HepG2 (cell line): ENCODE results near the gene ANKRD49. TPM values are rescaled to one million over a fixed set of nuclear protein-coding genes. Genes with fewer than 3 reads are reported as not detected.

ENCODE experiments used
- HIVEP1 ChIP-seq: sonication (generic); formaldehyde crosslinking; IDR thresholded peaks from 2 replicates; pipeline ENCODE4 v1.4.0; 2020; ENCODE audit warnings: mild to moderate bottlenecking, missing genetic modification reagents
- IRF2 ChIP-seq: IDR thresholded peaks from 2 replicates; pipeline ENCODE4 v1.6.1; 2018; ENCODE audit warnings: missing genetic modification reagents, missing compliant biosample characterization
- KDM4B ChIP-seq: sonication (generic); formaldehyde crosslinking; IDR thresholded peaks from 2 replicates; pipeline ENCODE4 v1.4.0; 2020; ENCODE audit warnings: missing genetic modification reagents
- MTF1 ChIP-seq: sonication (generic); formaldehyde crosslinking; IDR thresholded peaks from 2 replicates; pipeline ENCODE4 v1.5.0; 2020; ENCODE audit warnings: missing genetic modification reagents
- NAIF1 ChIP-seq: sonication (generic); formaldehyde crosslinking; IDR thresholded peaks from 2 replicates; pipeline ENCODE4 v1.5.0; 2020; ENCODE audit warnings: mild to moderate bottlenecking, missing genetic modification reagents, borderline replicate concordance
- PRPF4 ChIP-seq: fragments of 200-400 bp; formaldehyde crosslinking; IDR thresholded peaks from 2 replicates; pipeline ENCODE4 v1.6.1; 2016; ENCODE audit warnings: low read length, low read depth; ENCODE audit not compliant: poor library complexity, severe bottlenecking
- SETDB1 ChIP-seq: sonication (generic); formaldehyde crosslinking; IDR thresholded peaks from 2 replicates; pipeline ENCODE4 v1.5.1; 2020; ENCODE audit warnings: missing genetic modification reagents, mild to moderate bottlenecking, borderline replicate concordance
- SIX1 ChIP-seq: sonication (generic); formaldehyde crosslinking; IDR thresholded peaks from 2 replicates; pipeline ENCODE4 v1.4.0; 2020; ENCODE audit warnings: missing genetic modification reagents, borderline replicate concordance
- SMARCE1 ChIP-seq: fragments of 450-650 bp; IDR thresholded peaks from 2 replicates; pipeline ENCODE4 v1.6.1; 2017; ENCODE audit warnings: borderline replicate concordance
- U2AF2 ChIP-seq: fragments of 200-400 bp; formaldehyde crosslinking; IDR thresholded peaks from 2 replicates; pipeline ENCODE4 v1.6.1; 2017; ENCODE audit warnings: low read depth, mild to moderate bottlenecking, low read length
- ZNF343 ChIP-seq: sonication (generic); formaldehyde crosslinking; IDR thresholded peaks from 2 replicates; pipeline ENCODE4 v1.4.0; 2020; ENCODE audit warnings: mild to moderate bottlenecking, missing genetic modification reagents
- ZNF430 ChIP-seq: sonication (generic); formaldehyde crosslinking; IDR thresholded peaks from 2 replicates; pipeline ENCODE4 v1.9.0; 2021; ENCODE audit warnings: mild to moderate bottlenecking, missing genetic modification reagents
- ZNF724P ChIP-seq: sonication (generic); formaldehyde crosslinking; IDR thresholded peaks from 2 replicates; pipeline ENCODE4 v1.8.0; 2022; ENCODE audit warnings: missing genetic modification reagents, borderline replicate concordance
- polyA plus RNA-seq, 8 experiments: library from polyadenylated mRNA; depleted of rRNA in 3 of 8; stranded (reverse) in 7 of 8; unstranded in 1 of 8; fragments of >200 nt; fragmentation: Illumina TruSeq in 4 of 8; extraction: Trizol in 4 of 8; gene quantifications; 2 replicates each; pipeline versions ENCODE4 v1.2.1 to v1.2.3, GENCODE V29; 2011 to 2016; ENCODE audit warnings: low read depth in 4 of 8, missing spikeins in 1 of 8, mixed read lengths in 1 of 8; ENCODE audit not compliant: insufficient read depth in 1 of 8
- total RNA-seq, 5 experiments: library from RNA; depleted of rRNA; stranded (reverse); fragments of >200 nt; fragmentation: Illumina TruSeq; extraction: Trizol; gene quantifications; 2 replicates each; pipeline ENCODE4 v1.2.3, GENCODE V29; 2016; ENCODE audit warnings: low read depth in 1 of 5
- TF ChIP-seq, protein P1 (sequence below): sonication (generic); formaldehyde crosslinking; IDR thresholded peaks from 2 replicates; pipeline ENCODE4 v1.9.0; 2021; ENCODE audit warnings: missing genetic modification reagents, borderline replicate concordance
- TF ChIP-seq, protein P2 (sequence below): sonication (generic); formaldehyde crosslinking; conservative IDR thresholded peaks from 2 replicates; pipeline ENCODE4 v1.8.1; 2023; ENCODE audit warnings: missing genetic modification reagents
- TF ChIP-seq, protein P3 (sequence below): sonication (generic); formaldehyde crosslinking; IDR thresholded peaks from 2 replicates; pipeline ENCODE4 v1.8.0; 2022; ENCODE audit warnings: mild to moderate bottlenecking, missing genetic modification reagents, moderate library complexity
- TF ChIP-seq, protein P4 (sequence below): sonication (generic); formaldehyde crosslinking; IDR thresholded peaks from 2 replicates; pipeline ENCODE4 v1.4.0; 2020; ENCODE audit warnings: missing genetic modification reagents, borderline replicate concordance
- TF ChIP-seq, protein P5 (sequence below): sonication (generic); formaldehyde crosslinking; IDR thresholded peaks from 2 replicates; pipeline ENCODE4 v1.9.0; 2021; ENCODE audit warnings: missing genetic modification reagents, borderline replicate concordance
- TF ChIP-seq, protein P6 (sequence below): sonication (generic); formaldehyde crosslinking; conservative IDR thresholded peaks from 2 replicates; pipeline ENCODE4 v1.4.0; 2020; ENCODE audit warnings: mild to moderate bottlenecking, missing genetic modification reagents, moderate library complexity

The ANKRD49 gene
- total and polyA plus RNA-seq, 2 of the 13 experiments (the other 11 are each of a cell fraction or from before 2014, with no cell fraction given) = 14.2 to 14.3 TPM

DNA sequence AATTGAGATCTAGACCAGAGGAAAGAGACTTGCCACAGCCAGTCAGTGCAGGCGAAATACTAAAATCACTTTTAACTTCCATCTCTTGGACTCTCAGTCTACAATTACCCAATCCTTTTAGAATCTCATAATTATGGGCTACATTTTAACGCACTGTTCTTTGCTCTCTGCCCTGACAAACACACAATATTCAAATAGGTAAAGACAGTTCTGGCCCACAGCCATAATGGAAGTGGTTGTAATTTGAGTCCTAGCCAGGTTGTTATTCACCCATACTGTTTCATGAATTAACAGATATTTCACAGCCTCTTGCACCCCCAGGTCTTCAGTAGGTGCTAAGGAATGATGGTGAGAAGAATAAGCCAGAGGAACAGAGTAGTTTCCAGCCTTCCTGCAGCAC, 19.3 kb downstream of the ANKRD49 start (continued):
- TF ChIP-seq ZNF343 (CRISPR knock-in tag) (no peak), MTF1 (no peak), HIVEP1 (no peak), ZNF724P (no peak), SIX1 (CRISPR knock-in tag) (peak; percentile 42; the same call in 1 of the 2 replicates), IRF2 (CRISPR knock-in tag) (0 out of 2 replicates have a peak, but pooled peaks have one; percentile 16), SETDB1 (CRISPR knock-in tag) (no peak), ZNF430 (CRISPR knock-in tag) (no peak), PRPF4 (no peak), KDM4B (no peak), U2AF2 (no peak), NAIF1 (no peak), SMARCE1 (no peak)
- TF ChIP-seq, protein P1, sequence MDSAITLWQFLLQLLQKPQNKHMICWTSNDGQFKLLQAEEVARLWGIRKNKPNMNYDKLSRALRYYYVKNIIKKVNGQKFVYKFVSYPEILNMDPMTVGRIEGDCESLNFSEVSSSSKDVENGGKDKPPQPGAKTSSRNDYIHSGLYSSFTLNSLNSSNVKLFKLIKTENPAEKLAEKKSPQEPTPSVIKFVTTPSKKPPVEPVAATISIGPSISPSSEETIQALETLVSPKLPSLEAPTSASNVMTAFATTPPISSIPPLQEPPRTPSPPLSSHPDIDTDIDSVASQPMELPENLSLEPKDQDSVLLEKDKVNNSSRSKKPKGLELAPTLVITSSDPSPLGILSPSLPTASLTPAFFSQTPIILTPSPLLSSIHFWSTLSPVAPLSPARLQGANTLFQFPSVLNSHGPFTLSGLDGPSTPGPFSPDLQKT (CRISPR knock-in tag) = no peak
- TF ChIP-seq, protein P2, sequence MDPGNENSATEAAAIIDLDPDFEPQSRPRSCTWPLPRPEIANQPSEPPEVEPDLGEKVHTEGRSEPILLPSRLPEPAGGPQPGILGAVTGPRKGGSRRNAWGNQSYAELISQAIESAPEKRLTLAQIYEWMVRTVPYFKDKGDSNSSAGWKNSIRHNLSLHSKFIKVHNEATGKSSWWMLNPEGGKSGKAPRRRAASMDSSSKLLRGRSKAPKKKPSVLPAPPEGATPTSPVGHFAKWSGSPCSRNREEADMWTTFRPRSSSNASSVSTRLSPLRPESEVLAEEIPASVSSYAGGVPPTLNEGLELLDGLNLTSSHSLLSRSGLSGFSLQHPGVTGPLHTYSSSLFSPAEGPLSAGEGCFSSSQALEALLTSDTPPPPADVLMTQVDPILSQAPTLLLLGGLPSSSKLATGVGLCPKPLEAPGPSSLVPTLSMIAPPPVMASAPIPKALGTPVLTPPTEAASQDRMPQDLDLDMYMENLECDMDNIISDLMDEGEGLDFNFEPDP = no peak
- TF ChIP-seq, protein P3, sequence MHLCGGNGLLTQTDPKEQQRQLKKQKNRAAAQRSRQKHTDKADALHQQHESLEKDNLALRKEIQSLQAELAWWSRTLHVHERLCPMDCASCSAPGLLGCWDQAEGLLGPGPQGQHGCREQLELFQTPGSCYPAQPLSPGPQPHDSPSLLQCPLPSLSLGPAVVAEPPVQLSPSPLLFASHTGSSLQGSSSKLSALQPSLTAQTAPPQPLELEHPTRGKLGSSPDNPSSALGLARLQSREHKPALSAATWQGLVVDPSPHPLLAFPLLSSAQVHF (CRISPR knock-in tag) = no peak
- TF ChIP-seq, protein P4, sequence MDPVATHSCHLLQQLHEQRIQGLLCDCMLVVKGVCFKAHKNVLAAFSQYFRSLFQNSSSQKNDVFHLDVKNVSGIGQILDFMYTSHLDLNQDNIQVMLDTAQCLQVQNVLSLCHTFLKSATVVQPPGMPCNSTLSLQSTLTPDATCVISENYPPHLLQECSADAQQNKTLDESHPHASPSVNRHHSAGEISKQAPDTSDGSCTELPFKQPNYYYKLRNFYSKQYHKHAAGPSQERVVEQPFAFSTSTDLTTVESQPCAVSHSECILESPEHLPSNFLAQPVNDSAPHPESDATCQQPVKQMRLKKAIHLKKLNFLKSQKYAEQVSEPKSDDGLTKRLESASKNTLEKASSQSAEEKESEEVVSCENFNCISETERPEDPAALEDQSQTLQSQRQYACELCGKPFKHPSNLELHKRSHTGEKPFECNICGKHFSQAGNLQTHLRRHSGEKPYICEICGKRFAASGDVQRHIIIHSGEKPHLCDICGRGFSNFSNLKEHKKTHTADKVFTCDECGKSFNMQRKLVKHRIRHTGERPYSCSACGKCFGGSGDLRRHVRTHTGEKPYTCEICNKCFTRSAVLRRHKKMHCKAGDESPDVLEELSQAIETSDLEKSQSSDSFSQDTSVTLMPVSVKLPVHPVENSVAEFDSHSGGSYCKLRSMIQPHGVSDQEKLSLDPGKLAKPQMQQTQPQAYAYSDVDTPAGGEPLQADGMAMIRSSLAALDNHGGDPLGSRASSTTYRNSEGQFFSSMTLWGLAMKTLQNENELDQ (CRISPR knock-in tag) = no peak
- TF ChIP-seq, protein P5, sequence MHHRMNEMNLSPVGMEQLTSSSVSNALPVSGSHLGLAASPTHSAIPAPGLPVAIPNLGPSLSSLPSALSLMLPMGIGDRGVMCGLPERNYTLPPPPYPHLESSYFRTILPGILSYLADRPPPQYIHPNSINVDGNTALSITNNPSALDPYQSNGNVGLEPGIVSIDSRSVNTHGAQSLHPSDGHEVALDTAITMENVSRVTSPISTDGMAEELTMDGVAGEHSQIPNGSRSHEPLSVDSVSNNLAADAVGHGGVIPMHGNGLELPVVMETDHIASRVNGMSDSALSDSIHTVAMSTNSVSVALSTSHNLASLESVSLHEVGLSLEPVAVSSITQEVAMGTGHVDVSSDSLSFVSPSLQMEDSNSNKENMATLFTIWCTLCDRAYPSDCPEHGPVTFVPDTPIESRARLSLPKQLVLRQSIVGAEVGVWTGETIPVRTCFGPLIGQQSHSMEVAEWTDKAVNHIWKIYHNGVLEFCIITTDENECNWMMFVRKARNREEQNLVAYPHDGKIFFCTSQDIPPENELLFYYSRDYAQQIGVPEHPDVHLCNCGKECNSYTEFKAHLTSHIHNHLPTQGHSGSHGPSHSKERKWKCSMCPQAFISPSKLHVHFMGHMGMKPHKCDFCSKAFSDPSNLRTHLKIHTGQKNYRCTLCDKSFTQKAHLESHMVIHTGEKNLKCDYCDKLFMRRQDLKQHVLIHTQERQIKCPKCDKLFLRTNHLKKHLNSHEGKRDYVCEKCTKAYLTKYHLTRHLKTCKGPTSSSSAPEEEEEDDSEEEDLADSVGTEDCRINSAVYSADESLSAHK = no peak
- TF ChIP-seq, protein P6, sequence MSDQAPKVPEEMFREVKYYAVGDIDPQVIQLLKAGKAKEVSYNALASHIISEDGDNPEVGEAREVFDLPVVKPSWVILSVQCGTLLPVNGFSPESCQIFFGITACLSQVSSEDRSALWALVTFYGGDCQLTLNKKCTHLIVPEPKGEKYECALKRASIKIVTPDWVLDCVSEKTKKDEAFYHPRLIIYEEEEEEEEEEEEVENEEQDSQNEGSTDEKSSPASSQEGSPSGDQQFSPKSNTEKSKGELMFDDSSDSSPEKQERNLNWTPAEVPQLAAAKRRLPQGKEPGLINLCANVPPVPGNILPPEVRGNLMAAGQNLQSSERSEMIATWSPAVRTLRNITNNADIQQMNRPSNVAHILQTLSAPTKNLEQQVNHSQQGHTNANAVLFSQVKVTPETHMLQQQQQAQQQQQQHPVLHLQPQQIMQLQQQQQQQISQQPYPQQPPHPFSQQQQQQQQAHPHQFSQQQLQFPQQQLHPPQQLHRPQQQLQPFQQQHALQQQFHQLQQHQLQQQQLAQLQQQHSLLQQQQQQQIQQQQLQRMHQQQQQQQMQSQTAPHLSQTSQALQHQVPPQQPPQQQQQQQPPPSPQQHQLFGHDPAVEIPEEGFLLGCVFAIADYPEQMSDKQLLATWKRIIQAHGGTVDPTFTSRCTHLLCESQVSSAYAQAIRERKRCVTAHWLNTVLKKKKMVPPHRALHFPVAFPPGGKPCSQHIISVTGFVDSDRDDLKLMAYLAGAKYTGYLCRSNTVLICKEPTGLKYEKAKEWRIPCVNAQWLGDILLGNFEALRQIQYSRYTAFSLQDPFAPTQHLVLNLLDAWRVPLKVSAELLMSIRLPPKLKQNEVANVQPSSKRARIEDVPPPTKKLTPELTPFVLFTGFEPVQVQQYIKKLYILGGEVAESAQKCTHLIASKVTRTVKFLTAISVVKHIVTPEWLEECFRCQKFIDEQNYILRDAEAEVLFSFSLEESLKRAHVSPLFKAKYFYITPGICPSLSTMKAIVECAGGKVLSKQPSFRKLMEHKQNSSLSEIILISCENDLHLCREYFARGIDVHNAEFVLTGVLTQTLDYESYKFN = peak; percentile 64
